Measurements from ENCODE around the gene SLC25A26. TPM values are rescaled to one million over a fixed set of nuclear protein-coding genes. Genes with fewer than 3 reads are reported as not detected.
"Not testable (repeated sequence)": the region's sequence is repeated elsewhere in the genome, so short reads cannot be mapped to it uniquely, and the experiment has no call there.

Gene SLC25A26
- total RNA-seq, 1 experiment from 2014 or later, result 13.2 TPM

DNA sequence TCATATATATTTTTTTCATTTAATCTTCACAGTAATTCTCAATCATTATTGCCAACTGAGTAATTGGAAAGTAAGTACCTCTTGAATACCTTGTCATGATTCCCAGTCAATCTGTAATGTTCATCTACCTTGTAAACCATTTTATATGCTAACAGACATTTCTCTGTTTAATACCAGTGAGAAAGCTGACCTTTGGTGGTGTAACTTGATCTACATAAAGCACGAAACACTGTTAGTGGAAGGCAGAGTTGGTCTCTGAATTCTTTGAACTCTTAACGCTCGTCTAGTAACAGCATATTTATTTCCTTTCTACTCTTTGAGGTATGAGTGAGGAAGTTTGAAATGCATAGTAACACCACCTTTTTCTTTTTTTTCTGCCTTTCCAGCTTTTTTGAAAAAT, 59.5 kb downstream of the SLC25A26 start:
- H3K27me3 ChIP-seq (ENCODE audit: control insufficient read depth, insufficient read depth, low read length), result no peaks in the 10 kb centered on the region
- CTCF ChIA-PET, result no interaction called here
- no TSS peak for BruUV-seq (replicated peaks)
- DNase-seq (ENCODE audit: low read depth, low spot score) (no peak), ATAC-seq (no peak)
- no peaks in the 10 kb centered on the region for H3K4me1 ChIP-seq (ENCODE audit: control insufficient read depth, insufficient read depth, low read length)
- in situ Hi-C loops (cut with HindIII; ENCODE audit: low pct_unique_long_range_greater_than_20kb, low sequenced_read_pairs) (no loop called here), intact Hi-C loops (cut with micrococcal nuclease; ENCODE audit: unreplicated experiment) (no loop called here)
- H3K4me3 ChIP-seq (ENCODE audit: low read depth in 2 of 2, low read length in 2 of 2), result no peak overlapping the region
- POLR2A ChIA-PET, result interaction anchor here (0.6 kb wide), 1 partner anchor 15 kb away, joined by 4 read pairs; no protein-coding TSS in a partner anchor
- no peaks in the 10 kb centered on the region for H3K36me3 ChIP-seq (ENCODE audit: control insufficient read depth, insufficient read depth, low read length)
- no peak for TF ChIP-seq SIN3A (IDR thresholded peaks at IDR 0.05; ENCODE audit: borderline replicate concordance, insufficient read depth, low read depth, low read length)
- TF ChIP-seq POLR2AphosphoS5 (IDR thresholded peaks at IDR 0.05; ENCODE audit: low read depth, low read length), result no peak
- TF ChIP-seq TCF7L2 (IDR thresholded peaks at IDR 0.05; ENCODE audit: low read depth, low read length), result no peak
- TF ChIP-seq, protein P1, sequence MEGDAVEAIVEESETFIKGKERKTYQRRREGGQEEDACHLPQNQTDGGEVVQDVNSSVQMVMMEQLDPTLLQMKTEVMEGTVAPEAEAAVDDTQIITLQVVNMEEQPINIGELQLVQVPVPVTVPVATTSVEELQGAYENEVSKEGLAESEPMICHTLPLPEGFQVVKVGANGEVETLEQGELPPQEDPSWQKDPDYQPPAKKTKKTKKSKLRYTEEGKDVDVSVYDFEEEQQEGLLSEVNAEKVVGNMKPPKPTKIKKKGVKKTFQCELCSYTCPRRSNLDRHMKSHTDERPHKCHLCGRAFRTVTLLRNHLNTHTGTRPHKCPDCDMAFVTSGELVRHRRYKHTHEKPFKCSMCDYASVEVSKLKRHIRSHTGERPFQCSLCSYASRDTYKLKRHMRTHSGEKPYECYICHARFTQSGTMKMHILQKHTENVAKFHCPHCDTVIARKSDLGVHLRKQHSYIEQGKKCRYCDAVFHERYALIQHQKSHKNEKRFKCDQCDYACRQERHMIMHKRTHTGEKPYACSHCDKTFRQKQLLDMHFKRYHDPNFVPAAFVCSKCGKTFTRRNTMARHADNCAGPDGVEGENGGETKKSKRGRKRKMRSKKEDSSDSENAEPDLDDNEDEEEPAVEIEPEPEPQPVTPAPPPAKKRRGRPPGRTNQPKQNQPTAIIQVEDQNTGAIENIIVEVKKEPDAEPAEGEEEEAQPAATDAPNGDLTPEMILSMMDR (IDR thresholded peaks at IDR 0.05), result no peak
- TF ChIP-seq, protein P2, sequence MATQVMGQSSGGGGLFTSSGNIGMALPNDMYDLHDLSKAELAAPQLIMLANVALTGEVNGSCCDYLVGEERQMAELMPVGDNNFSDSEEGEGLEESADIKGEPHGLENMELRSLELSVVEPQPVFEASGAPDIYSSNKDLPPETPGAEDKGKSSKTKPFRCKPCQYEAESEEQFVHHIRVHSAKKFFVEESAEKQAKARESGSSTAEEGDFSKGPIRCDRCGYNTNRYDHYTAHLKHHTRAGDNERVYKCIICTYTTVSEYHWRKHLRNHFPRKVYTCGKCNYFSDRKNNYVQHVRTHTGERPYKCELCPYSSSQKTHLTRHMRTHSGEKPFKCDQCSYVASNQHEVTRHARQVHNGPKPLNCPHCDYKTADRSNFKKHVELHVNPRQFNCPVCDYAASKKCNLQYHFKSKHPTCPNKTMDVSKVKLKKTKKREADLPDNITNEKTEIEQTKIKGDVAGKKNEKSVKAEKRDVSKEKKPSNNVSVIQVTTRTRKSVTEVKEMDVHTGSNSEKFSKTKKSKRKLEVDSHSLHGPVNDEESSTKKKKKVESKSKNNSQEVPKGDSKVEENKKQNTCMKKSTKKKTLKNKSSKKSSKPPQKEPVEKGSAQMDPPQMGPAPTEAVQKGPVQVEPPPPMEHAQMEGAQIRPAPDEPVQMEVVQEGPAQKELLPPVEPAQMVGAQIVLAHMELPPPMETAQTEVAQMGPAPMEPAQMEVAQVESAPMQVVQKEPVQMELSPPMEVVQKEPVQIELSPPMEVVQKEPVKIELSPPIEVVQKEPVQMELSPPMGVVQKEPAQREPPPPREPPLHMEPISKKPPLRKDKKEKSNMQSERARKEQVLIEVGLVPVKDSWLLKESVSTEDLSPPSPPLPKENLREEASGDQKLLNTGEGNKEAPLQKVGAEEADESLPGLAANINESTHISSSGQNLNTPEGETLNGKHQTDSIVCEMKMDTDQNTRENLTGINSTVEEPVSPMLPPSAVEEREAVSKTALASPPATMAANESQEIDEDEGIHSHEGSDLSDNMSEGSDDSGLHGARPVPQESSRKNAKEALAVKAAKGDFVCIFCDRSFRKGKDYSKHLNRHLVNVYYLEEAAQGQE (IDR thresholded peaks at IDR 0.05; ENCODE audit: insufficient read depth in 1 of 2, low read depth in 2 of 2, low read length in 1 of 2), result no peak
- no peaks in the 10 kb centered on the region for H3K9me3 ChIP-seq (ENCODE audit: control insufficient read depth, insufficient read depth, low read depth, low read length)
- no peak overlapping the region for H3K27ac ChIP-seq (ENCODE audit: low read length)

DNA sequence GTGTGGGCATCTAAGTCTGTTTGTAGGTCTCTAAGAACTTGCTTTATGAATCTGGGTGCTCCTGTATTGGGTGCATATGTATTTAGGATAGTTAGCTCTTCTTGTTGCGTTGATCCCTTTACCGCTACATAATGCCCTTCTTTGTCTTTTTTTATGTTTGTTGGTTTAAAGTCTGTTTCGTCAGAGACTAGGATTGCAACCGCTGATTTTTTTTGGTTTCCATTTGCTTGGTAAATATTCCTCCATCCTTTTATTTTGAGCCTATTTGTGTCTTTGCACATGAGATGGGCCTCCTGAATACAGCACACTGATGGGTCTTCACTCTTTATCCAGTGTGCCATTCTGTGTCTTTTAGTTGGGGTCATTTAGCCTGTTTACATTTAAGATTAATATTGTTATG, 71.1 kb downstream of the SLC25A26 start:
- CTCF ChIA-PET; in situ Hi-C loops (cut with HindIII; ENCODE audit: low pct_unique_long_range_greater_than_20kb, low sequenced_read_pairs); H3K27ac ChIP-seq (ENCODE audit: low read length); ATAC-seq; intact Hi-C loops (cut with micrococcal nuclease; ENCODE audit: unreplicated experiment); H3K9me3 ChIP-seq (ENCODE audit: control insufficient read depth, insufficient read depth, low read depth, low read length); H3K4me3 ChIP-seq (ENCODE audit: low read depth in 2 of 2, low read length in 2 of 2); H3K36me3 ChIP-seq (ENCODE audit: control insufficient read depth, insufficient read depth, low read length); H3K27me3 ChIP-seq (ENCODE audit: control insufficient read depth, insufficient read depth, low read length); H3K4me1 ChIP-seq (ENCODE audit: control insufficient read depth, insufficient read depth, low read length); POLR2A ChIA-PET; DNase-seq (ENCODE audit: low read depth, low spot score); BruUV-seq (replicated peaks): not testable (repeated sequence)

DNA sequence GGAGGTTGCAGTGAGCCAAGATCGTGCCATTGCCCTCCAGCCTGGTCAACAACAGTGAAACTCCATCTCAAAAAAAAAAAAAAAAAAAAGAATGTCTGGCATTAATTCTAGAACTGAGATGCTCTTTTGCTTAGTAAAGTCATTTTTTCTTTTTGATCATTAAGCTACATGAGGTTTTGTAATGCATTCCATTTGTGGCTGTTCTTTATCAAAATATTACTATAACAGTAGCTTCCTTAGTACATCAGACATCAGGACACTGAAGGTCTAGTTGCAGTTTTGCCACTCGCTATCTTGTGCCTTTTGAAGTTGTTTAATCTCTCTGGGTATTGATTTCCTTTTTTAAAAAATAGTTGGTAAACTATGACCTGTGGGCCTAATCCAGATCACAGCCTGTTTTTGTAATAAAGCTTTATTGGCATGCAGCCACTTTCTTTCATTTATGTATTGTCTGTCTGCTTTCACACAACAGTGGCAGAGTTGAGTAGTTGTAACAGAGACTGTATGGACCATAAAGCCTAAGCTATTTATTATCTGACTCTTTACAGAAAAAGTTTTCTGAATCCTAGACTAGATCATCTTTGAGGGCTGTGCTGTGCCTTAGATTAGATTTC, 76.6 kb downstream of the SLC25A26 start:
- intact Hi-C loops (cut with micrococcal nuclease; ENCODE audit: unreplicated experiment), result no loop called here

More for the DNA sequence above, 76.6 kb downstream of the SLC25A26 start:
- POLR2A ChIA-PET, result no interaction called here
- H3K4me1 ChIP-seq (ENCODE audit: control insufficient read depth, insufficient read depth, low read length), result no peaks in the 10 kb centered on the region
- BruUV-seq (replicated peaks), result no TSS peak
- CTCF ChIA-PET, result no interaction called here
- ATAC-seq (no peak), DNase-seq (ENCODE audit: low read depth, low spot score) (no peak)
- TF ChIP-seq POLR2AphosphoS5 (IDR thresholded peaks at IDR 0.05; ENCODE audit: low read depth, low read length) (no peak), SIN3A (IDR thresholded peaks at IDR 0.05; ENCODE audit: borderline replicate concordance, insufficient read depth, low read depth, low read length) (no peak)
- no peak overlapping the region for H3K27ac ChIP-seq (ENCODE audit: low read length)
- in situ Hi-C loops (cut with HindIII; ENCODE audit: low pct_unique_long_range_greater_than_20kb, low sequenced_read_pairs), result no loop called here
- H3K9me3 ChIP-seq (ENCODE audit: control insufficient read depth, insufficient read depth, low read depth, low read length), result no peaks in the 10 kb centered on the region
- no peak overlapping the region for H3K4me3 ChIP-seq (ENCODE audit: low read depth in 2 of 2, low read length in 2 of 2)
- H3K36me3 ChIP-seq (ENCODE audit: control insufficient read depth, insufficient read depth, low read length), result no peaks in the 10 kb centered on the region
- H3K27me3 ChIP-seq (ENCODE audit: control insufficient read depth, insufficient read depth, low read length), result no peaks in the 10 kb centered on the region
